Testis (tissue), 3 donors: ENCODE measurements around the gene RPTOR. TPM values are rescaled to one million over a fixed set of nuclear protein-coding genes. Genes with fewer than 3 reads are reported as not detected.

Experiments
- DNase-seq: peaks from one replicate; pipeline ENCODE4 v3.0.0-alpha.2; 2019
- H3K27ac ChIP-seq, 2 donors: fragments of 200-600 bp; sonication (generic); one replicate each; pipeline ENCODE4 v1.5.1; 2019
- H3K27me3 ChIP-seq: fragments of 200-600 bp; sonication (generic); one replicate; pipeline ENCODE4 v1.5.1; 2019
- H3K36me3 ChIP-seq: fragments of 200-600 bp; sonication (generic); one replicate; pipeline ENCODE4 v1.5.1; 2017; ENCODE audit warnings: low read depth; ENCODE audit errors: missing control alignments
- H3K4me1 ChIP-seq: fragments of 200-600 bp; sonication (generic); one replicate; pipeline ENCODE4 v1.5.1; 2019
- H3K4me3 ChIP-seq, 2 donors: fragments of 200-600 bp; sonication (generic); one replicate each; pipeline ENCODE4 v1.5.1; 2017 to 2019
- H3K9me3 ChIP-seq: fragments of 200-600 bp; sonication (generic); one replicate; pipeline ENCODE4 v1.5.1; 2017
- POLR2A ChIP-seq: fragments of 450-650 bp; IDR thresholded peaks from one replicate; pipeline ENCODE4 v1.6.1; 2017; ENCODE audit warnings: antibody characterized with exemption, mild to moderate bottlenecking, moderate library complexity
- WGBS, 2 donors: methylation state at CpG; one replicate each; pipeline ENCODE4 v1.1.5; 2018; 5-methylcytosine and 5-hydroxymethylcytosine counted together
- intact Hi-C: fragments of 100-400 bp; cut with DNase I; formaldehyde crosslinking; loops from one replicate; pipeline ENCODE4 v1.15.1; 2023; ENCODE audit warnings: low total_unique reads
- polyA plus RNA-seq: library from polyadenylated mRNA; stranded (reverse); fragments of 350-450 nt; fragmentation: Illumina TruSeq; extraction: RNeasy Lipid Tissue Mini Kit (QIAGEN cat#74804); gene quantifications from one replicate; pipeline ENCODE4 v1.2.3, GENCODE V29; 2014; ENCODE audit warnings: low read depth, low replicate concordance; ENCODE audit not compliant: insufficient read depth
- total RNA-seq, 2 donors: library from RNA; depleted of rRNA; stranded (reverse); fragments of >200 nt; gene quantifications; one replicate each; pipeline ENCODE4 v1.2.3, GENCODE V29; 2016
- TF ChIP-seq, protein P1 (sequence below), 3 experiments: fragments of 450-650 bp in 2 of 3; fragments of 200-600 bp in 1 of 3; sonication (generic) in 1 of 3; IDR thresholded peaks; one replicate each; pipeline ENCODE4 v1.5.1; 2016 to 2019; ENCODE audit warnings: antibody characterized with exemption in 3 of 3, mild to moderate bottlenecking in 2 of 3, moderate library complexity in 1 of 3

RPTOR gene
- total and polyA plus RNA-seq, 3 donors from 2014 or later: 21.8 to 68.3 (median 56.6) TPM

- Histone ChIP-seq H3K4me1 (no peaks in the 10 kb centered on the region), H3K27ac (no peak overlapping the region), H3K27me3 (no peaks in the 10 kb centered on the region), H3K9me3 (no peaks in the 10 kb centered on the region), H3K4me3 (no peak overlapping the region), H3K36me3 (no peaks in the 10 kb centered on the region)
- no peak for DNase-seq
- 91 to 98% methylated on average over 22 to 29 of the region's 29 CpGs for WGBS, 2 donors
- intact Hi-C loops: no loop called here
- TF ChIP-seq, protein P1, sequence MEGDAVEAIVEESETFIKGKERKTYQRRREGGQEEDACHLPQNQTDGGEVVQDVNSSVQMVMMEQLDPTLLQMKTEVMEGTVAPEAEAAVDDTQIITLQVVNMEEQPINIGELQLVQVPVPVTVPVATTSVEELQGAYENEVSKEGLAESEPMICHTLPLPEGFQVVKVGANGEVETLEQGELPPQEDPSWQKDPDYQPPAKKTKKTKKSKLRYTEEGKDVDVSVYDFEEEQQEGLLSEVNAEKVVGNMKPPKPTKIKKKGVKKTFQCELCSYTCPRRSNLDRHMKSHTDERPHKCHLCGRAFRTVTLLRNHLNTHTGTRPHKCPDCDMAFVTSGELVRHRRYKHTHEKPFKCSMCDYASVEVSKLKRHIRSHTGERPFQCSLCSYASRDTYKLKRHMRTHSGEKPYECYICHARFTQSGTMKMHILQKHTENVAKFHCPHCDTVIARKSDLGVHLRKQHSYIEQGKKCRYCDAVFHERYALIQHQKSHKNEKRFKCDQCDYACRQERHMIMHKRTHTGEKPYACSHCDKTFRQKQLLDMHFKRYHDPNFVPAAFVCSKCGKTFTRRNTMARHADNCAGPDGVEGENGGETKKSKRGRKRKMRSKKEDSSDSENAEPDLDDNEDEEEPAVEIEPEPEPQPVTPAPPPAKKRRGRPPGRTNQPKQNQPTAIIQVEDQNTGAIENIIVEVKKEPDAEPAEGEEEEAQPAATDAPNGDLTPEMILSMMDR (IDR thresholded peaks at IDR 0.05): no peak
- no peak for TF ChIP-seq POLR2A
These were observed 357.7 kb downstream of the RPTOR start for GRCh38 chr17:80902197-80902962.

DNA sequence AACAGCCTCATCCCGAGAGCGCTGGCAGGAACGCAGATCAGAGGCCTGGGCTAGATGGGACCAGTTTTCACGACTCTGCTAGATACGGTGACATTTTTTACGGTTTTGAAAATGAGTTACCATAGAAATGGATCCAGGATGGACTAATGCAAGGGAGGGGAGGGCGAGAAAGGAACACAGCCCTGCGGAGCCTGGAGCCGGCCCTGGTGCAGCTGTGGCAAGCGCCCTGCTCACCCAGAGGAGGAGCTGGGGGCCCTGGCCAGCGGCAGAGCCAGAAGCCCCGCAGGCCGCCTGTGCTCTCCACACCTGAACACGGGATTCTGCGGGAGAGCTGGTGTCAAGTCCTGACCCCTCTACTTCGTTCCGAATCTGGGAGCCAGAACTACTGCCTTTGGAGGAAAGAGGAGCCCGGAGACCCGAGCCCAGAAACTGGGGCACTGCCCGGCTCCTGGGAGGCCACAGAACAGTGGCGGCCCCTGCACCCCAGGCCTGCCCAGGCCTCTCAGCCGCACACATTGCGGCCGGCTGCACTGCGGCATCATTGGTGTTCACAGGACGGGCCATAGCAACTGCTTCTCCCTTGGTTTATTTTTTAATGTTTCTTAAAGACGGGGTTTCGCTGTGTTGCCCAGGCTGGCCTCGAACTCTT, 358.4 kb downstream of the RPTOR start:
- Histone ChIP-seq H3K27me3 (no peaks in the 10 kb centered on the region), H3K9me3 (no peaks in the 10 kb centered on the region), H3K4me1 (no peaks in the 10 kb centered on the region), H3K27ac (no peak overlapping the region), H3K36me3 (no peaks in the 10 kb centered on the region), H3K4me3 (no peak overlapping the region)
- 93 to 94% methylated on average over 17 to 29 of the region's 29 CpGs for WGBS, 2 donors
- no peak for TF ChIP-seq POLR2A
- TF ChIP-seq, protein P1 (IDR thresholded peaks at IDR 0.05): no peak
- DNase-seq: no peak
- intact Hi-C loops: no loop called here

GRCh38 chr17:80904036-80904753, 359.6 kb downstream of the RPTOR start:
- Histone ChIP-seq H3K27me3 (no peaks in the 10 kb centered on the region), H3K9me3 (no peaks in the 10 kb centered on the region), H3K4me3 (no peak overlapping the region), H3K36me3 (no peaks in the 10 kb centered on the region), H3K4me1 (no peaks in the 10 kb centered on the region), H3K27ac (no peak overlapping the region)
- TF ChIP-seq POLR2A: no peak
- TF ChIP-seq, protein P1 (IDR thresholded peaks at IDR 0.05): no peak
- no peak for DNase-seq
- intact Hi-C loops: no loop called here
- 90 to 91% methylated on average over 29 to 30 of the region's 30 CpGs for WGBS, 2 donors

- TF ChIP-seq, protein P1 (IDR thresholded peaks at IDR 0.05): no peak
- TF ChIP-seq POLR2A: no peak
- Histone ChIP-seq H3K36me3 (no peaks in the 10 kb centered on the region), H3K27me3 (no peaks in the 10 kb centered on the region), H3K27ac (no peak overlapping the region), H3K9me3 (no peaks in the 10 kb centered on the region), H3K4me3 (no peak overlapping the region), H3K4me1 (no peaks in the 10 kb centered on the region)
- 95 to 97% methylated on average over 10 to 22 of the region's 22 CpGs for WGBS, 2 donors
- no peak for DNase-seq
- intact Hi-C loops: no loop called here
These were observed 361.1 kb downstream of the RPTOR start for GRCh38 chr17:80905586-80906230.
